ENCODE measurements around the gene ZEB1. TPM values are rescaled to one million over a fixed set of nuclear protein-coding genes. Genes with fewer than 3 reads are reported as not detected.
"Not testable (repeated sequence)": the region's sequence is repeated elsewhere in the genome, so short reads cannot be mapped to it uniquely, and the experiment has no call there.

ZEB1 gene
- total RNA-seq, 1 donor from 2014 or later, result 38.8 TPM

DNA sequence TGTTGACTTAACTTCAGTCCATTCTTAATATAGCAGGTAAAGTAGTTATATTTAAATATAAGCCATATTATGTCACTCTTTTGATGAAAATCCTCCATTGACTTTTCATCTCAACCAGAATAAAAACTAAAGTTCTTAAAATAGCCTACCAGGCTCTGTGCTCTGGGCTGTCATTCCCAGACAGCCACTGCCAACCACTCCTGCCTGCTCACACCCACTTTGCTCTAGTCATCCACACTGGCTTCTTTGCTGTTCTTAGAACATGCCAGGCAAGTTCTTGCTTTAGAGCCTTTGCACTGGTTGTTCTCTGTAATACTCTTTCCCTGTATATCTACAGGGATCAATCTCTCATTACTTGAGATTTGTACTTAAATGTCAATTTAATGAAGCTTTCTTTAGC, 80.6 kb downstream of the ZEB1 start:
- Histone ChIP-seq H3K4me2 (no peak overlapping the region), H4K20me1 (ENCODE audit: low read depth) (peaks cover 19% of the 10 kb centered on the region), H3K27me3 (no peaks in the 10 kb centered on the region), H2AFZ (replicated peaks) (no peak overlapping the region), H3F3A (ENCODE audit: low read depth) (no peaks in the 10 kb centered on the region), H3K9me3 (ENCODE audit: low read depth) (no peaks in the 10 kb centered on the region), H3K9ac (no peak overlapping the region), H3K27ac (no peak overlapping the region), H3K79me2 (ENCODE audit: low read depth) (no peaks in the 10 kb centered on the region), H3K36me3 (no peaks in the 10 kb centered on the region), H3K4me1 (no peaks in the 10 kb centered on the region), H3K4me3 (no peak overlapping the region)
- DNase-seq (ENCODE audit: low spot score), result no peak
- no peaks in the 10 kb centered on the region for H3K27me3 Mint-ChIP-seq (ENCODE audit: insufficient read depth, low read depth)
- no peaks in the 10 kb centered on the region for H3K36me3 Mint-ChIP-seq
- H3K9me3 Mint-ChIP-seq, result no peaks in the 10 kb centered on the region
- no peak overlapping the region for H3K27ac Mint-ChIP-seq
- H3K4me3 Mint-ChIP-seq, result no peak overlapping the region
- H3K4me1 Mint-ChIP-seq, result peaks cover 7% of the 10 kb centered on the region
- TF ChIP-seq EZH2 (IDR thresholded peaks at IDR 0.05) (no peak), EZH2phosphoT487 (IDR thresholded peaks at IDR 0.05) (no peak)
- TF ChIP-seq, protein P1, sequence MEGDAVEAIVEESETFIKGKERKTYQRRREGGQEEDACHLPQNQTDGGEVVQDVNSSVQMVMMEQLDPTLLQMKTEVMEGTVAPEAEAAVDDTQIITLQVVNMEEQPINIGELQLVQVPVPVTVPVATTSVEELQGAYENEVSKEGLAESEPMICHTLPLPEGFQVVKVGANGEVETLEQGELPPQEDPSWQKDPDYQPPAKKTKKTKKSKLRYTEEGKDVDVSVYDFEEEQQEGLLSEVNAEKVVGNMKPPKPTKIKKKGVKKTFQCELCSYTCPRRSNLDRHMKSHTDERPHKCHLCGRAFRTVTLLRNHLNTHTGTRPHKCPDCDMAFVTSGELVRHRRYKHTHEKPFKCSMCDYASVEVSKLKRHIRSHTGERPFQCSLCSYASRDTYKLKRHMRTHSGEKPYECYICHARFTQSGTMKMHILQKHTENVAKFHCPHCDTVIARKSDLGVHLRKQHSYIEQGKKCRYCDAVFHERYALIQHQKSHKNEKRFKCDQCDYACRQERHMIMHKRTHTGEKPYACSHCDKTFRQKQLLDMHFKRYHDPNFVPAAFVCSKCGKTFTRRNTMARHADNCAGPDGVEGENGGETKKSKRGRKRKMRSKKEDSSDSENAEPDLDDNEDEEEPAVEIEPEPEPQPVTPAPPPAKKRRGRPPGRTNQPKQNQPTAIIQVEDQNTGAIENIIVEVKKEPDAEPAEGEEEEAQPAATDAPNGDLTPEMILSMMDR (IDR thresholded peaks at IDR 0.05), result no peak

DNA sequence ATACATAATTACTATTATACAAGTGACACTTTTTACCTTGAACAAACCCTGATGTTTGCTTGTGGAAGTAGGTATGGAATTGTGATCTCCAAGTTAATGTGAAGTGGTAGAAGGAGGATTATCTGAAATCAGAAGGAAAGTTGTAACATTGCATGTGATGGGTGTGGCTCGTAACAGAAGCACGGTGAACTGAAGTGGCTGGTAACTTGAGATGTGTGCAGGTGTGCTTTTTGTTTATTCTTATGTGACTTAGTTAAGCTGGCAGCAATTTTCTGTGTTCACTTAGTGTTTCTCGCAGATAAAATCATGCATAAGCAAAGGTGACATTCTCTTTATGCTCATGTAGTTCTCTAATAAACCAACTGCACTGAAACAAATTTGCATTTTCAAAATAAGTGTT, 82.3 kb downstream of the ZEB1 start:
- Histone ChIP-seq H4K20me1 (ENCODE audit: low read depth) (peaks cover 23% of the 10 kb centered on the region), H3K27ac (no peak overlapping the region)

DNA sequence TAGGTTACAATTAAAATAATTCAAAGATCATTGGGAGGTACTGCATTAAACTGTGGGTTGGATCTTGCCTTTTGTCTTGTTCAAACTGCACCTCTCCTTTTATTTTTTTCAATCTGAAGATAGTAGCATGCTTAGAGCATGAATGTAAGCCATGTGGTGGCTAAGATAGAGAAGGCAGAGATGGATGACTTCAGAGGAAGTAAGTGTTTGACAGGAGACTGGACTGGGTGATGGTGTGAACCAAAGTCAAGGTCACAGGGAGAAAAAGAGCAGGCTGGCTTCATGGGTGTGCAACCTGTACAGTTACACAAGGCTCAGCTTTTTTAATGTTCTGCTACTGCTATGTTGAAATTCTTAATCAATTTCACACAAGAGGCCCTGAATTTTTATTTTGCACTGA, 85.6 kb downstream of the ZEB1 start:
- H3K9me3 ChIP-seq (ENCODE audit: low read depth), result no peaks in the 10 kb centered on the region
- no peaks in the 10 kb centered on the region for H3K27me3 Mint-ChIP-seq (ENCODE audit: insufficient read depth, low read depth)

More for the DNA sequence above, 82.3 kb downstream of the ZEB1 start:
- Histone ChIP-seq H3K4me1 (no peaks in the 10 kb centered on the region), H3K4me3 (no peak overlapping the region), H3K79me2 (ENCODE audit: low read depth) (no peaks in the 10 kb centered on the region), H3K36me3 (no peaks in the 10 kb centered on the region), H3K4me2 (no peak overlapping the region), H3K9me3 (ENCODE audit: low read depth) (no peaks in the 10 kb centered on the region), H3K9ac (no peak overlapping the region), H2AFZ (replicated peaks) (no peak overlapping the region), H3K27me3 (no peaks in the 10 kb centered on the region), H3F3A (ENCODE audit: low read depth) (no peaks in the 10 kb centered on the region)
- peaks cover 4% of the 10 kb centered on the region for H3K4me1 Mint-ChIP-seq
- H3K9me3 Mint-ChIP-seq, result peaks cover 5% of the 10 kb centered on the region
- no peaks in the 10 kb centered on the region for H3K27me3 Mint-ChIP-seq (ENCODE audit: insufficient read depth, low read depth)
- no peak overlapping the region for H3K27ac Mint-ChIP-seq
- H3K36me3 Mint-ChIP-seq, result no peaks in the 10 kb centered on the region
- no peak for DNase-seq (ENCODE audit: low spot score)
- H3K4me3 Mint-ChIP-seq, result no peak overlapping the region
- TF ChIP-seq, protein P1 (IDR thresholded peaks at IDR 0.05), result no peak
- TF ChIP-seq EZH2phosphoT487 (IDR thresholded peaks at IDR 0.05) (no peak), EZH2 (IDR thresholded peaks at IDR 0.05) (no peak)

DNA sequence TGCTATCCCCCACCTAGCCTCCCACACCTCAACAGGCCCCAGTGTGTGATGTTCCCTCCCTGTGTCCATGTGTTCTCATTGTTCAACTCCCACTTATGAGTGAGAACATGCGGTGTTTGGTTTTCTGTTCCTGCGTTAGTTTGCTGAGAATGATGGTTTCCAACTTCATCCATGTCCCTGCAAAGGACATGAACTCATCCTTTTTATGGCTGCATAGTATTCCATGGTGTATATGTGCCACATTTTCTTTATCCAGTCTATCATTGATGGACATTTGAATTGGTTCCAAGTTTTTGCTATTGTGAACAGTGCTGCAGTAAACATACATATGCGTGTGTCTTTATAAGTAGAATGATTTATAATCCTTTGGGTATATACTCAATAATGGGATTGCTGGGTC, 86.8 kb downstream of the ZEB1 start:
- not testable (repeated sequence) for H3F3A ChIP-seq (ENCODE audit: low read depth); H3K27ac Mint-ChIP-seq; DNase-seq (ENCODE audit: low spot score); H3K4me2 ChIP-seq; H3K27ac ChIP-seq; H3K4me1 ChIP-seq; H3K27me3 ChIP-seq; H2AFZ ChIP-seq (replicated peaks); H3K27me3 Mint-ChIP-seq (ENCODE audit: insufficient read depth, low read depth); H3K9me3 ChIP-seq (ENCODE audit: low read depth); H3K79me2 ChIP-seq (ENCODE audit: low read depth); H3K4me3 ChIP-seq; H3K9ac ChIP-seq; H3K36me3 ChIP-seq; H3K4me1 Mint-ChIP-seq; H3K4me3 Mint-ChIP-seq
- peaks cover 11% of the 10 kb centered on the region for H4K20me1 ChIP-seq (ENCODE audit: low read depth)
- peaks cover 12% of the 10 kb centered on the region for H3K36me3 Mint-ChIP-seq
- H3K9me3 Mint-ChIP-seq, result peaks cover 26% of the 10 kb centered on the region

More for the DNA sequence above, 85.6 kb downstream of the ZEB1 start:
- Histone ChIP-seq H3K36me3 (no peaks in the 10 kb centered on the region), H3K27me3 (no peaks in the 10 kb centered on the region), H3K4me2 (no peak overlapping the region), H3K4me3 (no peak overlapping the region), H3K9ac (no peak overlapping the region), H3F3A (ENCODE audit: low read depth) (no peaks in the 10 kb centered on the region), H3K27ac (no peak overlapping the region), H3K4me1 (no peaks in the 10 kb centered on the region), H4K20me1 (ENCODE audit: low read depth) (peaks cover 16% of the 10 kb centered on the region), H3K79me2 (ENCODE audit: low read depth) (peaks cover 2% of the 10 kb centered on the region), H2AFZ (replicated peaks) (no peak overlapping the region)
- TF ChIP-seq, protein P1 (IDR thresholded peaks at IDR 0.05), result no peak
- TF ChIP-seq EZH2 (IDR thresholded peaks at IDR 0.05), result no peak
- TF ChIP-seq EZH2phosphoT487 (IDR thresholded peaks at IDR 0.05), result no peak
- DNase-seq (ENCODE audit: low spot score), result no peak
- Mint-ChIP-seq H3K36me3 (peaks cover 4% of the 10 kb centered on the region), H3K9me3 (peaks cover 14% of the 10 kb centered on the region), H3K27ac (no peak overlapping the region), H3K4me3 (no peak overlapping the region), H3K4me1 (peaks cover 4% of the 10 kb centered on the region)

DNA sequence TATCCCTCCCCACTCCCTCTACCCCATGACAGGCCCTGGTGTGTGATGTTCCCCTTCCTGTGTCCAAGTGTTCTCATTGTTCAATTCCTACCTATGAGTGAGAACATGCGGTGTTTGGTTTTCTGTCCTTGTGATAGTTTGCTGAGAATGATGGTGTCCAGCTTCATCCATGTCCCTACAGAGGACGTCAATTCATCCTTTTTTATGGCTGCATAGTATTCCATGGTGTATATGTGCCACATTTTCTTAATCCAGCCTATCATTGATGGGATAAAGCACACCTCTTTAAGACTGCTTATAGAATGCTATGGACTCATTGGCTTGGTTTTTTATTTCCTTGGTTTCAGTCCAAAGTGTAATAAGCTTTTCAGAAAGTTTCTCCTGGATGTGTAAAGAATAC, 93.4 kb downstream of the ZEB1 start:
- Histone ChIP-seq H4K20me1 (ENCODE audit: low read depth) (peaks cover 19% of the 10 kb centered on the region), H3K79me2 (ENCODE audit: low read depth) (peaks cover 15% of the 10 kb centered on the region)
- not testable (repeated sequence) for H3K27me3 Mint-ChIP-seq (ENCODE audit: insufficient read depth, low read depth); H3K27ac ChIP-seq; H3K36me3 ChIP-seq; H3K4me1 Mint-ChIP-seq; H3K9me3 ChIP-seq (ENCODE audit: low read depth); H3K27me3 ChIP-seq; H3K27ac Mint-ChIP-seq; H3K4me1 ChIP-seq; H3F3A ChIP-seq (ENCODE audit: low read depth); H3K4me2 ChIP-seq; H3K4me3 ChIP-seq; H3K4me3 Mint-ChIP-seq; DNase-seq (ENCODE audit: low spot score); H3K9ac ChIP-seq; H2AFZ ChIP-seq (replicated peaks)
- Mint-ChIP-seq H3K9me3 (peaks cover 23% of the 10 kb centered on the region), H3K36me3 (peaks cover 25% of the 10 kb centered on the region)

All from neural progenitor cell (in vitro differentiated cells).